Esophagus squamous epithelium (tissue), 4 donors: ENCODE measurements around the gene FETUB.

Experiments used
- POLR2A ChIP-seq, 4 donors: fragments of 450-650 bp; IDR thresholded peaks; one replicate each; pipeline ENCODE4 v1.6.1; 2017; ENCODE audit warnings: antibody characterized with exemption in 4 of 4, mild to moderate bottlenecking in 4 of 4, moderate library complexity in 3 of 4
- TF ChIP-seq, protein P1 (sequence below), 6 experiments: fragments of 450-650 bp in 4 of 6; fragments of 200-600 bp in 2 of 6; sonication (generic) in 2 of 6; IDR thresholded peaks; one replicate each; pipeline ENCODE4 v1.5.1; 2016 to 2019; ENCODE audit warnings: antibody characterized with exemption in 6 of 6, mild to moderate bottlenecking in 4 of 6, moderate library complexity in 4 of 6

DNA sequence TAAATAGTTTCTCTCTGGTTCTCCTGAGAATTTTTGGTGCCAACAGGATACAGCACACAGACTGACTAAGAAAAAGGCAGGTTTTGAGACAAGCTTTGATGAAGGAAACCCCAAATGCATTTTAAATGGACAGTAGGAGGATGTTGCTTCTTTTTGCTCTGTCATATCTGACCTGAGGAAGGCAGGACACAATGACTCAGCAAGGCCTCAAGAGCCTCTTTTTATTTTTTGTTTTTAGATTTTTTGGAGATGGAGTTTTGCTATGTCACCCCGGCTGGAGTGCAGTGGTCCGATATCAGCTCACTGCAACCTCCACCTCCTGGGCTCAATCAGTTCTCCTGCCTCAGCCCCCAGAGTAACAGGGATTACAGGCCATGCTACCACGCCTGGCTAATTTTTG, 60.1 kb downstream of the FETUB start:
- no peak for TF ChIP-seq POLR2A (IDR thresholded peaks at IDR 0.05)
- TF ChIP-seq, protein P1, sequence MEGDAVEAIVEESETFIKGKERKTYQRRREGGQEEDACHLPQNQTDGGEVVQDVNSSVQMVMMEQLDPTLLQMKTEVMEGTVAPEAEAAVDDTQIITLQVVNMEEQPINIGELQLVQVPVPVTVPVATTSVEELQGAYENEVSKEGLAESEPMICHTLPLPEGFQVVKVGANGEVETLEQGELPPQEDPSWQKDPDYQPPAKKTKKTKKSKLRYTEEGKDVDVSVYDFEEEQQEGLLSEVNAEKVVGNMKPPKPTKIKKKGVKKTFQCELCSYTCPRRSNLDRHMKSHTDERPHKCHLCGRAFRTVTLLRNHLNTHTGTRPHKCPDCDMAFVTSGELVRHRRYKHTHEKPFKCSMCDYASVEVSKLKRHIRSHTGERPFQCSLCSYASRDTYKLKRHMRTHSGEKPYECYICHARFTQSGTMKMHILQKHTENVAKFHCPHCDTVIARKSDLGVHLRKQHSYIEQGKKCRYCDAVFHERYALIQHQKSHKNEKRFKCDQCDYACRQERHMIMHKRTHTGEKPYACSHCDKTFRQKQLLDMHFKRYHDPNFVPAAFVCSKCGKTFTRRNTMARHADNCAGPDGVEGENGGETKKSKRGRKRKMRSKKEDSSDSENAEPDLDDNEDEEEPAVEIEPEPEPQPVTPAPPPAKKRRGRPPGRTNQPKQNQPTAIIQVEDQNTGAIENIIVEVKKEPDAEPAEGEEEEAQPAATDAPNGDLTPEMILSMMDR (IDR thresholded peaks at IDR 0.05), result no peak
